Omental fat pad (tissue), 4 donors: ENCODE data around the gene NBEA. TPM values are rescaled to one million over a fixed set of nuclear protein-coding genes. Genes with fewer than 3 reads are reported as not detected.

ENCODE experiments used
- ATAC-seq: fragments of 150-250 bp; one replicate; pipeline ENCODE4 v1.9.1; 2016; ENCODE audit warnings: mild to moderate bottlenecking, moderate library complexity; ENCODE audit not compliant: low FRiP score
- DNase-seq: peaks from one replicate; pipeline ENCODE4 v3.0.0-alpha.2; 2019; ENCODE audit warnings: low spot score
- CTCF ChIP-seq, 3 donors: fragments of 450-650 bp; IDR thresholded peaks; one replicate each; pipeline ENCODE4 v1.5.1; 2016 to 2017; ENCODE audit warnings: antibody characterized with exemption in 3 of 3, mild to moderate bottlenecking in 3 of 3, moderate library complexity in 2 of 3
- total RNA-seq, 4 donors: library from RNA; depleted of rRNA; stranded (reverse); fragments of >200 nt; gene quantifications; one replicate each; pipeline ENCODE4 v1.1.0, GENCODE V29; 2016

The NBEA gene
- total RNA-seq, 4 donors from 2014 or later: 4.3 to 10.7 (median 6.1) TPM

GRCh38 chr13:35561540-35561939 lies 619.5 kb downstream of the NBEA start:
- ATAC-seq: no peak
- DNase-seq: no peak
- TF ChIP-seq CTCF (IDR thresholded peaks at IDR 0.05): no peak

GRCh38 chr13:35565273-35565672 lies 623.2 kb downstream of the NBEA start:
- TF ChIP-seq CTCF (IDR thresholded peaks at IDR 0.05): no peak
- DNase-seq (no peak), ATAC-seq (no peak)

GRCh38 chr13:35566340-35566739 lies 624.3 kb downstream of the NBEA start:
- DNase-seq (no peak), ATAC-seq (no peak)
- no peak for TF ChIP-seq CTCF (IDR thresholded peaks at IDR 0.05)

- ATAC-seq (no peak), DNase-seq (no peak)
- TF ChIP-seq CTCF (IDR thresholded peaks at IDR 0.05): no peak
Measured at GRCh38 chr13:35567406-35567980, 625.4 kb downstream of the NBEA start.

- no peak for TF ChIP-seq CTCF (IDR thresholded peaks at IDR 0.05)
- DNase-seq (no peak), ATAC-seq (no peak)
Measured at GRCh38 chr13:35573639-35574038, 631.6 kb downstream of the NBEA start.

GRCh38 chr13:35592457-35592856 lies 650.4 kb downstream of the NBEA start:
- TF ChIP-seq CTCF (IDR thresholded peaks at IDR 0.05): no peak
- ATAC-seq (no peak), DNase-seq (no peak)

- TF ChIP-seq CTCF (IDR thresholded peaks at IDR 0.05): no peak
- DNase-seq (no peak), ATAC-seq (no peak)
Measured at GRCh38 chr13:35593651-35594050, 651.6 kb downstream of the NBEA start.
